Measurements from ENCODE around the gene FAM187B.
"Not testable (repeated sequence)": the region's sequence is repeated elsewhere in the genome, so short reads cannot be mapped to it uniquely, and the experiment has no call there.

The FAM187B gene

DNA sequence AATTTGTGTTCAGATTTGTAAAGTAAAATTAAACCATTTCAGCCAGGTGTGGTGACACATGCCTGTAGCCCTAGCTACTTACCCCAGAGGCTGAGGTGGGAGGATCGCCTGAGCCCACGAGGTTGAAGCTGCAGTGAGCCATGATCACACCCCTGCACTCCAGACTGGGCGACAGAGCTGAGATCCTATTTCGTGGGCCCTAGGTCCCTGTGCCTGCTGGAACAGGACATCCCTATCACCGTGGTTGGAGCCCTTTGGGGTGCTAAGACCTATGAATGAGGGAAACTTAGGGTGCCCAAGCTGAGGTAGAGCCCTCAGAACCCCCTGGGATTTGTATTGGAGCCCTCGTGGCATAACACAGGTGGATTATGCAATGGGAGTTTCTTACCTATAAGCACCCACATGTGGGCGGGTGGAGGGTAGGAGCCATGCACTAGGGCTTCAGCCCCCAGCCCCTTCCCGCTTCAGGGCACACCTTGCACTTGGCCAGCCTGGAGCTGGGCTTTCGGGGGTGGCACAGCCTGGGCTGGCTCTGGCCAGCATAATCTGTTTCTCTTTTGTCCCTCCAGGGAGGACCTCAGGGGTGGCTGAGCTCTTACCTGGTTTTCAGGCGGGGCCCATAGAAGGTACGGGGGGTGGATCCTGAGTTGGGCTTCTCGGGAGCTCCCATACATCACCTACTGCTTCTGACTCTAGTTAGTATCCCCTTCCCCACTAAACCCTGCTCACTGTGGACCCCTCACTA is 33.0 kb upstream of the FAM187B start:
- DNase-seq, result peak; percentile 2

DNA sequence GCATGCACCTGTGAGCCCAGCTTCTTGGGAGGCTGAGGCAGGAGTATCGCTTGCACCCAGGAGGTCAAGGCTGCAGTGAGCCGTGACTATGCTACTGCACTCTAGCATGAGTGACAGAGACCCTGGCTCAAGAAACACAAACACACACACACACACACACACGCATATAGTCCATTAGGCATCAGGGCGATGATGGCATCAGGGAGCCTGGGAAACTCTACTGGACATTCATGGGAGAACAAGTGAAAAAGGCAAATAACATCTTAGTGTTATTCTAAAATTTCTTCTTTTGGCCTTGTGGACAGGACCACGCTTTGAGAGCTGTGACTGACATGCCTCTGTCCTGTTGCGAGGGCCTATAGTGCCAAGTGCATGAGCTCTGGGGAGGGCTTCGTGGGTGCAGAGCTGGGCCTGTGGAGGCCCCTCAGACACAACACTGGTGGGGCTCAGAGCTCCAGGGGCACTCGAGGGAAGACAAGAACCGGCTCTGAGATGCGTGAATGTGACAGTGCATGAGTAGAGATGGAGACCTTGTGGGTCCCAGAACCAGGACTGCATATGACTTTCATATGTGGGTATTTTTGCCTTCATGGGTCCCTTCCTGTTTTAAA is 32.3 kb upstream of the FAM187B start:
- DNase-seq, result peak; percentile 6

DNA sequence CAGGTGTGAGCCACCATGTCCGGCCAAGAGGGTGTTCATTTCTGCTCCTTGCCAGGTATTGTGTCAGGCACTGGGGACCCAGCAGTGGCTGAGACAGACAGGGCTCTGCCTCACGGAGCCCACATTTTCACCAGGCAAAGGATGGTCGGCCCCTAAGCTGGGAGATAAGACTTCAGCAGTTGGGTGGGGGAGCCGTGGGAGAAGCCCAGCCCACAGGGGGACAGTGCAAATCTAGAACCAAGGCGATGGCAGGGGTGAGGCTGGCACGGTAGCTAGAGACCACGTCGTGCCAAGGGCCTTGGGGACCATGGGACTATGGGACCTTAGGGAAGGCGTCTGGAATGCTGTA is 28.5 kb upstream of the FAM187B start:
- DNase-seq, result no peak

DNA sequence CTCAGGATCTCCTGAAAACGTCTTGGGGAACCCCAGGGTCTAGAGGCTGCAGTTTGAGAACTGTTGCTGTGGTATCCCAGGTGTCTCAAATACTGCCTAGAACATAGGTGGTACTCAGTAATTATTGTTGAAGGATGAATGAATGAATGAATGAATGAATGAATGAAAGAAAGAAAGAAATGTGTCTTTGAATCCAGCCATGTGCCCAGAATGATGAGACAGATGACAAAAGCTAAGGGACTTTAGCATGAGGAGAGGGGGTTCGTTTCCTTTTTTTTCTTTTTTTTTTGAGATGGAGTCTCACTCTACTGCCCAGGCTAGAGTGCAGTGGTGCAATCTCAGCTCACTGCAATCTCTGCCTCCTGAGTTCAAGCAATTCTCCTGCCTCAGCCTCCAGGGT is 28.0 kb upstream of the FAM187B start:
- DNase-seq, result no peak

DNA sequence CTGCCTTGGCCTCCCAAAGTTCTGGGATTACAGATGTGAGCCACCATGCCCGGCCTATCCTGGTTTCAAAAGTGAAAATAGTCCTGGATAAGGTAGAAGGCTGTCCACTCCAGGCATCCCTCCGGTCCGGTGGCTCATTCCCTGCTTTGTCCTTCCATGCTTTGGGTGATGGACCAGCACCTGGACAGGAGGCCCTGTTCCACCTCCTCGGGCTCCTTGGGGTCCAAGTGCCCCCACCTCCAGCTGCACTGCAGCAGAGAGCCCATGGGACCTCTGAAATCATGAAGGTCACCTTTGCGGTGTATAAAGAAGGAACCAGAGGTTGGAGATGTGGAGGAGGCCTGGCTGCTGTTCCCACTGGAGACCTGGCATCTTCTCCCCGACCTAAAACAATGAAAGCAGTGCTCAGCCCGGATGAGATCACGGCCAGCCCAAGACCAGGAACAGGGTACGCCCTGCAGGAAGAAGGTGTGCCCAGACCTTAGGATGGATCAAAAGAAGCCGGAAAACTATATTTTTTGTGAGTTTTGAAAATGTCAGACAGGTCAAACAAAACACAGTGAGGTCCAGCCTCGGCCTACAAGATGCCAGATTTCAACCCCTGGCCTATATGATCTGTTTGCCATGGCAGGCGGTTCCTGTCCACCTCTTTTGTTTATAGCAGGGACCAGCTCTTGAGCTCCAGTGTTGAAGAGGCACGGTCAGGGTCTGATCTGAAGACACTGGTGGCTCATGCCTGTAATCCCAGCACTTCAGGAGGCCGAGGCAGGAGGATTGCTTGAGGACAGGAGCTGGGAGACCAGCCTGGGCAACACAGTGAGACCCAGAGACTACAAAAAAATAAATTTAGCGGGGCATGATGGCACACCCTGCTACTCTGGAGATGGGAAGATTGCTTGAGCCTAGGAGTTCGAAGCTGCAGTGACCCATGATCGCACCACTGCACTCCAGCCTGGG is 26.1 kb upstream of the FAM187B start:
- DNase-seq, result no peak

DNA sequence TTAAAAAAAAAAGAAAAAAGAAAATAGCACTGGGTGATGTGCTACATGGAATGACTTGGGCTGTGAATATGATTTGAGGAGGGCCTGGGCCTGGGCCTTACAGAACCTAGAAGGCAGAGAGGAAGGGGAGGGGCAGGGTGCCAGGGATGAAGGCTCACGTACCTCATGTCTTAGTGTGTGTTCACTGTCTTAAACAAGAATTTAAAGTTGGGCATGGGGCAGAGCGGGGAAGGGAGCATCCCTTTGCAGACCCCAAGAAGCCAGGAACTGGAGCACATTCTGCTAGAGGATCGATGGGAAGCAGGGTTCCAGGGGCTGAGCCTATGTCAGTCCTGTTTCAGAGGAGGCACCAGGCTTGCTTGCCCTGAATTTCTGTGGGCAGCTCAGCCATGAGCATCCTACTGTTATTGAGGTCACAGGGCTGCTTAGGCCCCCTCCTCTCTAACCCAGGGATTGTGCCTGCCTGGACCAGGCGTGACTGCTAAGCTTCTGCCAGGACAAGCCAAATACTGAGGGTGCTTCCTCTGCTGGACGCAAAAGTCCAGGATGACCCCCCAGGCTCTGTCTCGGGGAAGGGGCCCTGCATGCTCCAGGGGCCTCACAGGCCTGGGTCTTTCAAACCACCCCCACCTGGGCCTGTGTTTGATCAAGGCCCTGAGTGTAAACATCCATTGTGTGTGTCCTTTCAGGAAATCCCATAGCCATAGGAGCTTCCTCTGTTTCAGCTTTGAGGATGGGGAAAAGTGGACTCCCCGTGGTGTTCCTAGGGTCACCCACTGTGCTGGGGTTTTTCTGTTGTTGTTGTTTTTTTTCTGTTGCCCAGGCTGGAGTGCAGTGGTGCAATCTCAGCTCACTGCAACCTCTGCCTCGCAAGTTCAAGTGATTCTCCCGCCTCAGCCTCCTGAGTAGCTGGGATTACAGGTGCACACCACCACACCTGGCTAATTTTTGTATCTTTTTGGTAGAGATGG is 25.1 kb upstream of the FAM187B start:
- no peak for DNase-seq

DNA sequence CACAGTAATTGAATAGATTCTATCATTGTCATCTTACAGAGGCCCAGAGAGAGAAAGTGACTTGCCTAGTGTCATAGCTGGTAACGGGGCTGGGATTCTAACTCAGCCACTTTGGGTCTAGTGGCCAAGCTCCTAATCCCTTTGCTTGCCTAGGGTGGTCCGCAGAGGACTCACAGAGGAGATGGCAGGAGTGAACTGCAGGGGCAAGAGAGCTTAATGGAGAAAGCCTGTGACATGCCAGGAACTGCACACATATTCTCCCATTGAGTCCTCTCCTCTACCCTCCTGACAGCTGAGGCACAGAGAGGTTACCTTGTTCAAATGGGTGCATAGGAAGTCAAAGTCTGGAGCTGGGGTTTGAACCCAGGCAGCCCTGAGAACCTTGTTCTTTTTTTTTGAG is 22.9 kb upstream of the FAM187B start:
- DNase-seq, result no peak

DNA sequence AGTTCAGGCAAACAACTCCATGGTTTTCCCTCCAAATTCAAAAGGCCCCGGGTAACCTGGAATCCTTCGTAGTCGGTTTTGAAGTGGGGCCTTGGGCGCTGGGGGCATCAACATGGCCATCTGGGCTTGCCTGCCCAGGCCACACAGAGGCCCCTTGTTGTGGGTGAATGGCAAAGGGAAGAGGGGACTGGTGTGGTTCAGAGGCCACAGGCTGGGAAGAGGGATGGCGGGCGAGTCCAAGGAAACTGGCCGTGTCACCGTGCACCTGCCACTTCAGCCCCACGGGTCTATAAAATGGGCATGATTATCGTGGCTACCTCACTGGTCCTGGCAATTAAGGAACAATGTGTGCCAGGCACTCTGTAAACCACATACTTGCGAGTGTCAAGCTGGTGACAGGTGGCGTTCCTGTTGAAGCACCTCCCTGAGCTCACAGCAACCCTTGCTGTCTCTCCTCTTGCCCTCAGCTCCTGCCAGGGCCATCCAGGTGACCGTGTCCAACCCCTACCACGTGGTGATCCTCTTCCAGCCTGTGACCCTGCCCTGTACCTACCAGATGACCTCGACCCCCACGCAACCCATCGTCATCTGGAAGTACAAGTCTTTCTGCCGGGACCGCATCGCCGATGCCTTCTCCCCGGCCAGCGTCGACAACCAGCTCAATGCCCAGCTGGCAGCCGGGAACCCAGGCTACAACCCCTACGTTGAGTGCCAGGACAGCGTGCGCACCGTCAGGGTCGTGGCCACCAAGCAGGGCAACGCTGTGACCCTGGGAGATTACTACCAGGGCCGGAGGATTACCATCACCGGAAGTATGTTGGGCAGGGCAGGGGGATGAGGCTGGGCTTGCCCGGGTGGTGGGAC is 21.5 kb upstream of the FAM187B start:
- no peak for DNase-seq

DNA sequence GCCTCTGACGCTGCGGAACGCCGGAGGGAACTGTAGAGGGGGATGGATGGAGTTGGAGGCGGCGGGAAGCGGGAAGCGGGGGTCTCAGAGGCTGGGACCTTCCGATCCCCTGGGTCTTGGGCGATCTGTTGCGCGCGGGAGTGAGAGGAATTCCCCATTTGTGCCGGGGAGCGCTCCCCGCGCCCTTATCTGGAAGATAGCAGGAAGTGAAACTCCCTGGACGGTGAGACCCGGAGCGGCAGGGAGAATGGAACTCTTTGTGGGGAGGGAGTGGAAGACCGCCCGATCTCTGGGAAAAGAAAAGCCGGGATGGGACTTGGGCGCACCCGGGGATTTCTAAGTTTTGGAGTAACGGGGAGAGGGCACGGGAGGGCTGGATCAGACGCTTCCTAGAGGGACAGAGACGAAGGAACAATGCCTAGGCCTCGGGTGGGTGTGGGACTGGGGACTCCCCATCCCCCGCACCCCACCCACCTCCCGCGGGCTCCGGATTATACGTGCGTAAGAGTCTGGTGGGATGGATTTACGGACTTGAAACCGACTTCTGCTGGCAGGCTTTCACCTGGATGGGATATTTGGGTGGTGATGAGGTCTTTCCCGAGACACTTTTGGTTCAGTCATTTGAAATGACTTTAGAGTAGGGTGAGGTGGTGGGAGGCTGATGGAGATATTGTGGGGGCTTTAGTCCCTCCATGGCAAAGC is 20.8 kb upstream of the FAM187B start:
- DNase-seq, result no peak

DNA sequence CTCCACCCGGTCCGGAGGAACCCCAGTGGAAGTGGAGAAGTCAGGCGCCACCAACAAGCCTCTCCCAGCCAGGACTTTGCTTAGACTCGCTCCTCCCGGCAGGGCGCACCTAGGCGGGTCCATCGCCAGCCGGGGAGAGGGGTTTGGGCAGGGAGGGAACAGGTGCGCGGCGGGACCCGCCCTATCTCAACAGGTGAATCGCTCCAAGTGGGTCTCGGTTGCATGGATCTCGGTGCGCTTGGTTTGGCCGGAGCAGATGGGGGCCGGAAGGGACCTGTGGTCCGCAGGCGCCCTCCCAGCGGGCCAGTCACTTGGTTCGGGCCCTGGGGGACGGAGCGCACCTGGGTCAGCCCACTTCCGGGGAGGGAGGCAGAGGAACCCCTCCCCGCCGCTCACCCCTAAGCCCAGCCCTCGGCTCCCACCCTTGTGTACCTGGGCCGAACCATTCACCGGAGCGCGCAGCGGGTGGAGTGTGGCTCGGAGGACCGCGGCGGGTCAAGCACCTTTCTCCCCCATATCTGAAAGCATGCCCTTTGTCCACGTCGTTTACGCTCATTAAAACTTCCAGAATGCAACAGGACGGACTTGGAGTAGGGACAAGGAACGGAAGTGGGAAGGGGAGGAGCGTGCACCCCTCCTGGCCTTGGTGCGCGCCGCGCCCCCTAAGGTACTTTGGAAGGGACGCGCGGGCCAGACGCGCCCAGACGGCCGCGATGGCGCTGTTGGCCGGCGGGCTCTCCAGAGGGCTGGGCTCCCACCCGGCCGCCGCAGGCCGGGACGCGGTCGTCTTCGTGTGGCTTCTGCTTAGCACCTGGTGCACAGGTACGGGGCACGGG is 20.0 kb upstream of the FAM187B start, which contains the start of gene LSR:
TSS of gene LSR (plus strand) at position 693 of the 836 bp plus-strand sequence. CDS start at position 714, 21 bp downstream.
- peak; percentile 63 for DNase-seq

DNA sequence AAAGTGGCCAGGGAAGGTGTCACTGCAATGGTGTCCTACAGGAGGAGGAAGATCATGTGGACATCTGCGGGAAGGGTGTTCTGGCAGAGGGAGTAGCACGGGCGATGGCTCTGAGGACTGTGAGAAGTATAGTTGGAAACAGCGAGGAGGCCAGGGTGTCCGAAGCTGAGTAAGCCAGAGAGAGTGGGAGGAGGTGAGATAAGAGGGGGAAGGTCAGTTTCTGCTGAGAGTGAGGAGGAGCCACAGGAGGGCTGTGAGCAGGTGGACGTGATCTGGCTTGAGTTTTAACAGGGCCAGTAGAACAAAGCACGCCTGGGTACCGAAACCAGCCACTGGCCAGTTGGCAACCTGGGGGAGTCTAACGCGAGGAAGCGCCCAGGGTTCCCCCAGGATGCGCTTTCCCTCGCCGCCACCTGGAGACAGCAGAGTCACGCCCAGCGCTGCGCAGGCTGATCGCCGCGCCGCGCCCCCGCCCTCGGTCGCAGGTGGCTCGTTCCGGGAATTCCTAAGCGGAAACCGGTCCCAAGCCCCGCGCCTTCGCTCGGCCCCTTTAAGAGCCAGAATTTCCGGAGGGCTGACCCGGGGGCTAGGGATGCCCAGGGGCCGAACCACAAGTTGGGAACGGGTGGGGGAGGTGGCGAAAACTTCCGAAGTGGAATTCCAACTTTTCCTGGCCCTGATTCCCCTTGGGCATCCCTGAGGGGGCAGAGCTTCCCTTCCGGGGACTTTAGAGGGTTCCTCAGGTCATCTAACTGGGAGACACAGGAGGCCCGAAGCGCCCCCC is 19.2 kb upstream of the FAM187B start:
- DNase-seq, result no peak

DNA sequence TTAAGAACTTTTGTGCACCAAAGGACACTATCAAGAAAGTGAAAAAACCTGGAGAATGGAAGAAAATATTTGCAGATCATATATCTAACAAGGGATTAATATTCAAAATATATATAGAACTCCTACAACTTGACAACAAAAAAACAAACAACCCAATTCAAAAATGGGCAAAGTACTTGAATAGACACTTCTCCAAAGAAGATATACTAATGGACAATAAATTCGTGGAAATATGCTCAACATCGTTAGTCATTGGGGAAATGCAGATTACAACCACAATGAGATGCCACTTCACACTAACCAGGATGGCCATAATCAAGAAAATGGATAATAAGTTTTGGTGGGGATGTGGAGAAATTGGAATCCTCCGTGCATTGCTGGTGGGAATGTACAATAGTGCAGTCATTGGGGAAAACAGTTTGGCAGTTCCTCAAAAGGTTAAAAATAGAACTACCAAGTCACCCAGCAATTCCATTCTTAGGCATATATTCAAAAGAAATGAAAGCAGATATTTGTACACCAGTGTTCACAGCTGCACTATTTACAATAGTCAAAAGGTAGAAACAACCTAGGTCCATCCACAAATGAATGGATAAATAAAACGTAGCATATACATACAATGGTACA is 18.0 kb upstream of the FAM187B start:
- no peak for DNase-seq

DNA sequence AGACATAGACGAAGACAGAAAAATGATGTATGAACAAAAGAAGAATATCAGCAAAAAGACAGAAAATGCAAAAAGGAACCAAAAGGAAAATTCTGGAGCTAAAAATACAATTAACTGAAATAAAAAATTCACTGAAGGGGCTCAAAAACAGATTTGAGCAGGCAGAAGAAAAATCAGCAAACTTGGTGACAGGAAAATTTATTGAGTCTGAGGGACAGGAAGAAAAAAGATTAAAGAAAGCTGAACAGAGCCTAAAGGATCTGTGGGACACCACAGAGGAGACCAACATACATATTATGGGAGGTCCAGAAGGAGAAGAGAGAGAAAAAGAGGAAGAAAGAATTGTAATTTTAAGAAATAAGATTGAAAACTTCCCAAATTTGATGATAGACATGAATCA is 12.9 kb upstream of the FAM187B start:
- DNase-seq, result no peak

DNA sequence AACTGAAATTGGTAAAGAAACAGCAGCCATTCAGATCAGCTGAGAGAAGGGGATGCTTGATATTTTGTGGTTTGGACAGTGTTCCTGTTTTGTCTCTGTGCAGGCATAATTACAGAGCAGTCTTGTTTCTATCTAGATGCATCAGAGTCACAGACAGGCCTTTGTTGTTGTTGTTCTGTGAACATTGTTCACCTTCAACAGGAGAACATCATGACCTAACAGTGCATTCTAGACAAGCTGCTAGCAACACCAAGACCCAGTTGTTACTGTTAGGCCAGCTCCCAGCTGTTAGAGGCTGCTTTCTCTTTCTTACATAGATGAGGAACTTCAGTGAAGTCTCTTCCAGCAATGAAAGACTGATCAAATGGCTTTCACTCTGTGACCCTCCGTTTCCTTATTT is 11.8 kb upstream of the FAM187B start:
- DNase-seq, result no peak

DNA sequence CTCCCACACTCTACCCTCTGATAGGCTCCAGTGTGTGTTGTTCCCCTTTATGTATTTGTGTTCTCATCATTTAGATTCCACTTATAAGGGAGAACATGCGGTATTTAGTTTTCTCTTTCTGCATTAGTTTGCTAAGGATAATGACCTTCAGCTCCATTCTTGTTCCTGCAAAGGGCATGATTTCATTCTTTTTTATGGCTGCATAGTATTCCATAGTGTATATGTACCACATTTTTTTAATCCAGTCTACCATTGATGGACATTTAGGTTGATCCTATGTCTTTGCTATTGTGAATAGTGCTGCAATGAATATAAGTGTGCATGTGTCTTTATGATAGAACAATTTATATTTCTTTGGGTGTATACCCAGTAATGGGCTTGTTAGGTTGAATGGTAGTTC is 11.1 kb upstream of the FAM187B start:
- not testable (repeated sequence) for DNase-seq

DNA sequence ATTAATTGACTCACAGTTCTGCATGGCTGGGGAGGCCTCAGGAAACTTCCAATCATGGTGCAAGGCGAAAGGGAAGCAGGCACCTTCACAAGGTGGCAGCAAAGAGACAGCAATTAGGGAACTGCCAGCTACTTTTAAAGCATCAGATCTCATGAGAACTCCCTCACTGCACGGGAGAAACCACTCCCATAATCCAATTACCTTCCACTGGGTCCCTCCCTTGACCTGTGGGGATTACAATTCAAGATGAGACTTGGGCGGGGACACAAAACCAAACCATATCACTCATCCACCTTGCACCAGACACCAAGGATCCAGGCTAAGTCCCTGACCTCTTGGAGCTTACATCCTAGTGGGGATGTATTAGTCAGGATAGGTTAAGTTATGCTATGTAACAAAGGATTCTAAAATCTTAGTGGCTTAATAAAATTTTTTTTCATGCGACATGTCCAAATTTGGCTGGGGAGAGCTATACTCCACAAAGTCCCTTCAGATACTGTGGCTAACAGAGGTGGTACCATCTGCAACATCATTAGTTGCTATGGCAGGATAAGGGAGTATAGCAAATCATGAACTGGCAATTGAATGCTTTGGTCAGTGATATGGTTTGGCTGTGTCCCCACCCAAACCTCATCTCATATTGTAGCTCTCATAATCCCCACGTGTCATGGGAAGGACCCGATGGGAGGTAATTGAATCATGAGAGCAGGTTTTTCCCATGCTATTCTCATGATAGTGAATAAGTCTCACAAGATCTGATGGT is 8.3 kb upstream of the FAM187B start:
- DNase-seq, result no peak

DNA sequence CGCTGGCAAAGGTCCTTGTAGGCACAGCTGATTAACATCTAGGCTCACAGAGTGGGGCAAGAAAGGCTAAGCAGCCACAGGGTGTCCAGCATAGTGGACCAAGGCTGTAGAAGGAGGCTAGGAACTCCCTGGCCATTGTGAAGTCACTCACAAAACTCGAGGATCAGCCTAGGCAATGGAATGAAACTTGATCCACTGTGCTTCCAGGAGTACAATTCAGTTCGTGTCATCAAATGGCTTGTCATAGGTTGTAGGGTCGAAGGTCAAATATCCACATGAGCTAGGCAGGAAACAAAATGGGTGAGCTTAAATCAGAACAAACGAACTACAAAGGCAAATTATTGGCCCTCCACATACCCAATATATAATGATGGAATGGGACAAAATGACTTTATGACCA is 4.4 kb upstream of the FAM187B start:
- no peak for DNase-seq

Measured in activated CD4-positive, alpha-beta T cell treated with anti-CD3 and anti-CD28 coated beads for 1 hour (primary cell).